Endothelial cell of umbilical vein (primary cell): ENCODE results near the gene GRID1. TPM values are rescaled to one million over a fixed set of nuclear protein-coding genes. Genes with fewer than 3 reads are reported as not detected.

Experiments used
- BruUV-seq: library from RNA; stranded (reverse); fragments of 400-500 nt; replicated peaks from 2 replicates; lab custom pipeline; 2021; lab: Mats Ljungman, UMichigan
- CTCF ChIA-PET: fragments of 300-600, 350-600 bp; sonication (Branson Sonifier 250); formaldehyde crosslinking; loops from one replicate; lab custom pipeline; 2021; ENCODE audit warnings: antibody characterized with exemption, inconsistent platforms; lab: Charles Lee
- POLR2A ChIA-PET: fragments of 300-600, 350-600 bp; sonication (Branson Sonifier 250); formaldehyde crosslinking; loops from one replicate; lab custom pipeline; 2021; ENCODE audit warnings: antibody characterized with exemption, inconsistent platforms; lab: Charles Lee
- DNase-seq: peaks from one replicate; pipeline ENCODE4 v3.0.0-alpha.2; 2011; ENCODE audit warnings: low read depth, low spot score
- FAIRE-seq: peaks from 2 replicates; lab custom pipeline; 2011; peaks lifted over from hg19 to GRCh38; lab: Jason Lieb, UNC
- H2AFZ ChIP-seq: 2 replicates; pipeline ENCODE4 v1.6.0; 2012; ENCODE audit warnings: low read depth, low read length, control low read depth, inconsistent platforms
- H3K27ac ChIP-seq: 2 replicates; pipeline ENCODE4 v1.5.1; 2011; ENCODE audit warnings: low read depth, mild to moderate bottlenecking, control low read depth, low read length, moderate library complexity; ENCODE audit not compliant: insufficient read depth
- H3K27me3 ChIP-seq, 2 experiments: 2 replicates each; pipeline versions ENCODE4 v1.6.0 to v1.6.1; 2011; ENCODE audit warnings: low read length in 2 of 2, mixed read lengths in 1 of 2; ENCODE audit not compliant: control insufficient read depth in 2 of 2, insufficient read depth in 2 of 2
- H3K36me3 ChIP-seq, 2 experiments: 2 replicates in 1 of 2; 3 replicates in 1 of 2; pipeline ENCODE4 v1.5.1; 2011; ENCODE audit warnings: low read length in 2 of 2, mild to moderate bottlenecking in 1 of 2, moderate library complexity in 1 of 2; ENCODE audit not compliant: control insufficient read depth in 2 of 2, insufficient read depth in 2 of 2; ENCODE audit errors: extremely low read depth in 1 of 2
- H3K4me1 ChIP-seq: 3 replicates; pipeline ENCODE4 v1.5.1; 2011; ENCODE audit warnings: mild to moderate bottlenecking, low read length; ENCODE audit not compliant: control insufficient read depth, insufficient read depth; ENCODE audit errors: extremely low read depth
- H3K4me2 ChIP-seq: 2 replicates; pipeline ENCODE4 v1.6.1; 2011; ENCODE audit warnings: low read length, control low read depth, mixed read lengths; ENCODE audit not compliant: insufficient read depth
- H3K4me3 ChIP-seq, 3 experiments: fragments of 200-600 bp in 1 of 3; sonication (generic), shearing (Covaris generic) in 1 of 3; replicated peaks in 1 of 3; 2 replicates each; pipeline ENCODE4 v1.5.1; 2011 to 2016; ENCODE audit warnings: control low read depth in 3 of 3, low read length in 3 of 3, mild to moderate bottlenecking in 2 of 3, inconsistent platforms in 1 of 3, low read depth in 1 of 3, moderate library complexity in 1 of 3; ENCODE audit not compliant: insufficient read depth in 1 of 3
- H3K79me2 ChIP-seq: 2 replicates; pipeline ENCODE4 v1.6.0; 2012; ENCODE audit warnings: low read length, inconsistent platforms; ENCODE audit not compliant: control insufficient read depth, insufficient read depth
- H3K9ac ChIP-seq: replicated peaks from 2 replicates; pipeline ENCODE3; 2011; ENCODE audit warnings: low read length, control low read depth; ENCODE audit not compliant: insufficient read depth; ENCODE audit errors: extremely low read depth
- H3K9me1 ChIP-seq: replicated peaks from 3 replicates; pipeline ENCODE4 v1.6.0; 2011; ENCODE audit warnings: mild to moderate bottlenecking, low read length; ENCODE audit not compliant: control insufficient read depth, insufficient read depth; ENCODE audit errors: extremely low read depth
- H3K9me3 ChIP-seq: replicated peaks from 2 replicates; pipeline ENCODE4 v1.5.1; 2012; ENCODE audit warnings: low read length, inconsistent platforms; ENCODE audit not compliant: control insufficient read depth, insufficient read depth
- H4K20me1 ChIP-seq: replicated peaks from 2 replicates; pipeline ENCODE3; 2011; ENCODE audit warnings: mild to moderate bottlenecking, low read length; ENCODE audit not compliant: control insufficient read depth, insufficient read depth; ENCODE audit errors: extremely low read depth
- CTCF ChIP-seq, 2 donors: IDR thresholded peaks; 1 replicate in 1 of 2; 2 replicates in 1 of 2; pipeline ENCODE4 v1.5.1; 2011; ENCODE audit warnings: low read length in 2 of 2, mild to moderate bottlenecking in 2 of 2, moderate library complexity in 2 of 2, control low read depth in 1 of 2, inconsistent platforms in 1 of 2, low read depth in 1 of 2; ENCODE audit not compliant: insufficient read depth in 1 of 2; ENCODE audit errors: extremely low read depth in 1 of 2
- EZH2 ChIP-seq: IDR thresholded peaks from 2 replicates; pipeline ENCODE4 v1.6.1; 2012; ENCODE audit warnings: borderline replicate concordance, low read depth, mild to moderate bottlenecking, moderate library complexity, low read length, inconsistent platforms; ENCODE audit not compliant: severe bottlenecking
- FOS ChIP-seq: IDR thresholded peaks from 2 replicates; pipeline ENCODE4 v1.6.1; 2011; ENCODE audit warnings: mild to moderate bottlenecking, low read length, moderate library complexity, borderline replicate concordance; ENCODE audit not compliant: insufficient read depth
- GATA2 ChIP-seq: IDR thresholded peaks from 2 replicates; pipeline ENCODE4 v1.7.0; 2011; ENCODE audit warnings: low read depth, mild to moderate bottlenecking, moderate library complexity, mixed read lengths, low read length; ENCODE audit not compliant: insufficient read length, insufficient read depth
- MAX ChIP-seq: IDR thresholded peaks from 2 replicates; pipeline ENCODE4 v1.6.1; 2011; ENCODE audit not compliant: insufficient read depth, insufficient read length
- MYC ChIP-seq: IDR thresholded peaks from one replicate; pipeline ENCODE4 v1.6.1; 2011; ENCODE audit warnings: mild to moderate bottlenecking, low read depth, low read length
- POLR2A ChIP-seq: IDR thresholded peaks from 2 replicates; pipeline ENCODE4 v1.6.1; 2012; ENCODE audit warnings: low read depth, mild to moderate bottlenecking, control low read depth, low read length
- POLR2AphosphoS5 ChIP-seq: IDR thresholded peaks from 2 replicates; pipeline ENCODE4 v1.6.1; 2012; ENCODE audit warnings: low read depth, mild to moderate bottlenecking, control low read depth, low read length, moderate library complexity; ENCODE audit not compliant: insufficient read depth
- dilution Hi-C: fragments of 300-500 bp; cut with MboI; formaldehyde crosslinking; loops from one replicate; pipeline ENCODE4 v1.15.0; 2019; ENCODE audit warnings: low sequenced_read_pairs; ENCODE audit not compliant: extremely low pct_ligation_motif_present
- intact Hi-C: fragments of 100-400 bp; cut with micrococcal nuclease; formaldehyde crosslinking; loops from one replicate; pipeline ENCODE4 v1.10.0; 2022
- polyA plus RNA-seq, 4 experiments: library from polyadenylated mRNA; depleted of rRNA in 3 of 4; stranded (reverse) in 3 of 4; unstranded in 1 of 4; fragments of >200 nt; gene quantifications; 2 replicates each; pipeline versions ENCODE4 v1.2.1 to v1.2.3, GENCODE V29; 2011 to 2012; ENCODE audit warnings: missing spikeins in 1 of 4
- total RNA-seq: library from RNA; stranded (reverse); gene quantifications from 2 replicates; pipeline ENCODE4 v1.2.3, GENCODE V29; 2021

GRID1 gene
- total and polyA plus RNA-seq, 2 donors (not counting 3 experiments of a cell fraction or from before 2014, with no cell fraction given): not detected

GRCh38 chr10:86298501-86299001, 68.0 kb downstream of the GRID1 start:
- POLR2A ChIA-PET: no interaction called here

More at GRCh38 chr10:86298501-86299001, 68.0 kb downstream of the GRID1 start:
- DNase-seq (no peak), FAIRE-seq (no peak)
- no TSS peak for BruUV-seq
- no peak overlapping the region for H3K4me2 ChIP-seq
- no peaks in the 10 kb centered on the region for H3K27me3 ChIP-seq
- no peak overlapping the region for H3K4me3 ChIP-seq
- H3K36me3 ChIP-seq: no peaks in the 10 kb centered on the region
- no peaks in the 10 kb centered on the region for H3K79me2 ChIP-seq
- no peaks in the 10 kb centered on the region for H3K4me1 ChIP-seq
- H3K9ac ChIP-seq: no peak overlapping the region
- CTCF ChIA-PET: no interaction called here
- H3K9me3 ChIP-seq: no peaks in the 10 kb centered on the region
- TF ChIP-seq POLR2AphosphoS5 (no peak), CTCF (IDR thresholded peaks at IDR 0.05; ENCODE audit: extremely low read depth in 1 of 2, insufficient read depth in 1 of 2, low read depth in 1 of 2, low read length in 2 of 2) (no peak), MAX (no peak), FOS (no peak), EZH2 (no peak), MYC (no peak), GATA2 (no peak), POLR2A (no peak)
- no peaks in the 10 kb centered on the region for H3K9me1 ChIP-seq
- intact Hi-C loops (no loop called here), dilution Hi-C loops (no loop called here)
- no peak overlapping the region for H3K27ac ChIP-seq
- no peaks in the 10 kb centered on the region for H4K20me1 ChIP-seq
- no peak overlapping the region for H2AFZ ChIP-seq
